ENCODE results near the gene RAB1B. TPM values are rescaled to one million over a fixed set of nuclear protein-coding genes. Genes with fewer than 3 reads are reported as not detected.

The RAB1B gene
- total RNA-seq, 1 donor from 2014 or later: 85.4 TPM

DNA sequence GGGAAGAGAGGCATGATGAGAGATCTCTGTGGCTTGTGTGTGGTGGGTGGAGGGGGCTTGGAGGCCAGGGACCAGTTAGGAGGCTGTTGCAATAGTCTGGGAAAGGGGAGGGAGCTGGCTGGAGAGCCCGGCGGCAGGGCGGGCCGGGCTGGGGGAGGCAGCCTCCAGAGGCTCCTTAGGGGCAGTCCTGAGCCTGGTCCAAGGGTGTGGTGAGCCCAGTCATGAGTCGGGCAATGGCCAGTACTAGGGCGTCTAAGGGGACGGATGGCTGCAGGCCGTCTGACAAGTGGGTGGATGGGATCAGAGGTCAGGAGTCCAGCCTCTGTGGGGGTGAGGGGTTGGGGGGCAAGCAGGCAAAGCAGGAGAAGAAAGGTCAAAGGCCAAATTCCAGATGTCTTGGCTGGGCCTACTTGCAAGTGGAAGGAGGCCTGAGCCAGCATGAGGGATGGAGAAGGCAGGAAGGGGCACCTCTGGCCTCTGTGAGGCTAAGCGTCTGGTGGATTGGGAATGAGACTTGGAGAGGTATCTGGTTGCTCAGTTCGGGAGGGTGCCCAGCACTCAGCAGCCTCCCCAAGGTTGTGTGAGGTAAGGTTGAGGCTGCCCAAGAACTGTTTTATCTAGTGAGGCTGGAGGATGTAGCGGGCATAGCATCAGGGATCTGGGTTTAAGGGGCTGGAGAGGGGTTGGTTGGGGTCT, 54.4 kb downstream of the RAB1B start:
- Mint-ChIP-seq H3K27me3 (ENCODE audit: unreplicated experiment) (peaks cover 30% of the 10 kb centered on the region), H3K27ac (ENCODE audit: unreplicated experiment) (no peak overlapping the region), H3K36me3 (ENCODE audit: unreplicated experiment) (no peaks in the 10 kb centered on the region), H3K4me3 (ENCODE audit: unreplicated experiment) (no peak overlapping the region), H3K4me1 (ENCODE audit: low read depth, unreplicated experiment) (peaks cover 35% of the 10 kb centered on the region), H3K9me3 (ENCODE audit: unreplicated experiment) (peaks cover 36% of the 10 kb centered on the region)
- TF ChIP-seq, protein P1, sequence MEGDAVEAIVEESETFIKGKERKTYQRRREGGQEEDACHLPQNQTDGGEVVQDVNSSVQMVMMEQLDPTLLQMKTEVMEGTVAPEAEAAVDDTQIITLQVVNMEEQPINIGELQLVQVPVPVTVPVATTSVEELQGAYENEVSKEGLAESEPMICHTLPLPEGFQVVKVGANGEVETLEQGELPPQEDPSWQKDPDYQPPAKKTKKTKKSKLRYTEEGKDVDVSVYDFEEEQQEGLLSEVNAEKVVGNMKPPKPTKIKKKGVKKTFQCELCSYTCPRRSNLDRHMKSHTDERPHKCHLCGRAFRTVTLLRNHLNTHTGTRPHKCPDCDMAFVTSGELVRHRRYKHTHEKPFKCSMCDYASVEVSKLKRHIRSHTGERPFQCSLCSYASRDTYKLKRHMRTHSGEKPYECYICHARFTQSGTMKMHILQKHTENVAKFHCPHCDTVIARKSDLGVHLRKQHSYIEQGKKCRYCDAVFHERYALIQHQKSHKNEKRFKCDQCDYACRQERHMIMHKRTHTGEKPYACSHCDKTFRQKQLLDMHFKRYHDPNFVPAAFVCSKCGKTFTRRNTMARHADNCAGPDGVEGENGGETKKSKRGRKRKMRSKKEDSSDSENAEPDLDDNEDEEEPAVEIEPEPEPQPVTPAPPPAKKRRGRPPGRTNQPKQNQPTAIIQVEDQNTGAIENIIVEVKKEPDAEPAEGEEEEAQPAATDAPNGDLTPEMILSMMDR (IDR thresholded peaks at IDR 0.05; ENCODE audit: partially characterized antibody, unreplicated experiment): no peak
- DNase-seq: no peak

DNA sequence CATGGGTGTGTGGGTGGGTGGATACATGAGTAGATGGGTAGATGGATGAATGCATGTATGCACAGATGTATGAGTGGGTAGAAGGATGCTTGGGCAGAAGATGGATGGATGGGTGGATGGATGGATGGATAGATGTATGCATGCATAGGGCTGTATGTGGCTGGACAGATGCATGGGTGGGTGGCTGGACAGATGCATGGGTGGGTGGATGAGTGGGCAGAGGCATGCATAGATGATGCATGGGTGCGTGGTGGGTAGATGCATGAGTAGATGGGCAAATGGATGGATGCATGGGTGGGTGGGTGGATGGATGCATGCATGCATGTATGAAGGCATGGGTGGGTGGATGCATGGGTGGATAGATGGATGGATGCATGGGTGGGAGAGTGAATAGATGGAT, 55.2 kb downstream of the RAB1B start:
- TF ChIP-seq, protein P1 (IDR thresholded peaks at IDR 0.05; ENCODE audit: partially characterized antibody, unreplicated experiment): no peak
- no peak overlapping the region for H3K4me3 Mint-ChIP-seq (ENCODE audit: unreplicated experiment)
- H3K36me3 Mint-ChIP-seq (ENCODE audit: unreplicated experiment): no peaks in the 10 kb centered on the region
- H3K9me3 Mint-ChIP-seq (ENCODE audit: unreplicated experiment): peaks cover 30% of the 10 kb centered on the region
- no peak overlapping the region for H3K27ac Mint-ChIP-seq (ENCODE audit: unreplicated experiment)
- peaks cover 31% of the 10 kb centered on the region for H3K4me1 Mint-ChIP-seq (ENCODE audit: low read depth, unreplicated experiment)
- DNase-seq: no peak
- peaks cover 30% of the 10 kb centered on the region for H3K27me3 Mint-ChIP-seq (ENCODE audit: unreplicated experiment)

DNA sequence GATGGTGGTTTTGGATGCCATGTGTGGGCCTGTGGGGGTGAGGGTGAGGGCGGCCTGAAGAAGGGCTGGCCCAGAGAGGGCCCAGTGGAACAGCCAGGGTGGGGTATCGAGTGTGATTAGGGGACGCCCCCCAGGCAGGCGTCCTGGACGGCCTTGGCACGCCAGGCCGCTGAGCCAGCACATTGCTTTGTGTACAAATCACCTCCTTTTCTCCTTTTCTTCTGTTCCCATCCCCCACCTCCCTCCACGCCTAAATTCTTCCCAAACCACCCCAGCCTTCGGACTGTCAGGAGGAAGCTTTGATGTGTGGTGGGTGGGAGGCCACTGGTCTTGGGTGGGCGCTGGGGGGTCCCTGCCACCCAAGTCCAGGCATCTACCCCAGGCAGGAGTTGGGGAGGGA, 56.2 kb downstream of the RAB1B start:
- peaks cover 24% of the 10 kb centered on the region for H3K27me3 Mint-ChIP-seq (ENCODE audit: unreplicated experiment)
- TF ChIP-seq, protein P1 (IDR thresholded peaks at IDR 0.05; ENCODE audit: partially characterized antibody, unreplicated experiment): no peak

DNA sequence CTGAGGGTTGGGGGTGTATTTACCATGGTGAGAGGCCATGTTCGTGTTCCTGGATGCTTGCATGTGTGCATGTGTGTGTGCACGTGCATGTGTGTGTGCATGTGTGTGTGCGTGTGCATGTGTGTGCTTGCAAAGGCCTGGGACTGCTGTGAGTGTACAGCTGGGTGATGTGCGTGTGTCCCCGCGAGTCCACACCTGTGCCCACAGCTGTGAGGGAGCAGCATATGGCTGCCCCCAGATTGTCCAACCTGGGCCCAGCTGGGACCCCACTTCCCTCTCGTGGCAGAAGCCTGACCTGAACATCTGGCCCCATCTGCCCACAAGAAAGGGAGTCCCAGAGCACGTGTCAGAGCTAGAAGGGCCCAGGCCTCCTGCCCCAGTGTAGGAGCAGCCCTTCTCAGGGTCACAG, 56.8 kb downstream of the RAB1B start:
- no peaks in the 10 kb centered on the region for H3K36me3 Mint-ChIP-seq (ENCODE audit: unreplicated experiment)
- peak overlapping the region; percentile 88 for H3K27ac Mint-ChIP-seq (ENCODE audit: unreplicated experiment)

More for the DNA sequence above, 56.2 kb downstream of the RAB1B start:
- no peak overlapping the region for H3K4me3 Mint-ChIP-seq (ENCODE audit: unreplicated experiment)
- peaks cover 26% of the 10 kb centered on the region for H3K4me1 Mint-ChIP-seq (ENCODE audit: low read depth, unreplicated experiment)
- no peaks in the 10 kb centered on the region for H3K36me3 Mint-ChIP-seq (ENCODE audit: unreplicated experiment)
- no peak for DNase-seq
- H3K27ac Mint-ChIP-seq (ENCODE audit: unreplicated experiment): peak overlapping the region; percentile 88
- peaks cover 25% of the 10 kb centered on the region for H3K9me3 Mint-ChIP-seq (ENCODE audit: unreplicated experiment)

More for the DNA sequence above, 56.8 kb downstream of the RAB1B start:
- Mint-ChIP-seq H3K4me1 (ENCODE audit: low read depth, unreplicated experiment) (peaks cover 26% of the 10 kb centered on the region), H3K27me3 (ENCODE audit: unreplicated experiment) (peaks cover 26% of the 10 kb centered on the region), H3K9me3 (ENCODE audit: unreplicated experiment) (peaks cover 20% of the 10 kb centered on the region), H3K4me3 (ENCODE audit: unreplicated experiment) (peak overlapping the region; percentile 40)
- peak; percentile 74 for DNase-seq
- TF ChIP-seq, protein P1 (IDR thresholded peaks at IDR 0.05; ENCODE audit: partially characterized antibody, unreplicated experiment): no peak
